ENCODE data around the gene TEN1. TPM values are rescaled to one million over a fixed set of nuclear protein-coding genes. Genes with fewer than 3 reads are reported as not detected.

The TEN1 gene
- total and polyA plus RNA-seq, 2 of the 13 experiments (the other 11 are each of a cell fraction or from before 2014, with no cell fraction given) = 18.0 to 21.3 TPM

- TF ChIP-seq SP2 (CRISPR knock-in tag; IDR thresholded peaks at IDR 0.05) = peak; percentile 19; the same call in 1 of the 2 replicates
- no peak for TF ChIP-seq SETDB1 (CRISPR knock-in tag; IDR thresholded peaks at IDR 0.05; ENCODE audit: borderline replicate concordance)
- no peak for TF ChIP-seq HOXA9 (CRISPR knock-in tag; IDR thresholded peaks at IDR 0.05; ENCODE audit: borderline replicate concordance)
- TF ChIP-seq ZBTB39 (CRISPR knock-in tag; IDR thresholded peaks at IDR 0.05) = peak; percentile 85
- TF ChIP-seq KAT2B (IDR thresholded peaks at IDR 0.05; ENCODE audit: borderline replicate concordance, low read depth, low read length) = no peak
- no peak for TF ChIP-seq PCBP1 (IDR thresholded peaks at IDR 0.05; ENCODE audit: borderline replicate concordance, low read depth, low read length)
- peak; percentile 88; the same call in 1 of the 2 replicates for TF ChIP-seq ZNF552 (CRISPR knock-in tag; IDR thresholded peaks at IDR 0.05; ENCODE audit: borderline replicate concordance)
- TF ChIP-seq KLF9 (CRISPR knock-in tag; IDR thresholded peaks at IDR 0.05; ENCODE audit: low read depth) = peak; percentile 41; the same call in 1 of the 2 replicates
- peak; percentile 98 for TF ChIP-seq POLR2G (IDR thresholded peaks at IDR 0.05; ENCODE audit: low read depth, low read length)
- no peak for TF ChIP-seq RORA (CRISPR knock-in tag; IDR thresholded peaks at IDR 0.05)
- TF ChIP-seq JARID2 (CRISPR knock-in tag; IDR thresholded peaks at IDR 0.05; ENCODE audit: insufficient replicate concordance) = peak; percentile 63
- TF ChIP-seq TFE3 (CRISPR knock-in tag; IDR thresholded peaks at IDR 0.05) = peak; percentile 71; the same call in 1 of the 2 replicates
- peak; percentile 85 for TF ChIP-seq KMT2A (CRISPR knock-in tag; IDR thresholded peaks at IDR 0.05)
- peak; percentile 95; the same call in 1 of the 2 replicates for TF ChIP-seq FOXC1 (CRISPR knock-in tag; IDR thresholded peaks at IDR 0.05; ENCODE audit: borderline replicate concordance)
- no peak for TF ChIP-seq PREB (CRISPR knock-in tag; IDR thresholded peaks at IDR 0.05)
- no peak; the same call in 1 of the 2 replicates for TF ChIP-seq ZNF713 (CRISPR knock-in tag; IDR thresholded peaks at IDR 0.05)
- TF ChIP-seq MXD4 (CRISPR knock-in tag; IDR thresholded peaks at IDR 0.05) = peak; percentile 99
- TF ChIP-seq KDM1A (CRISPR knock-in tag; IDR thresholded peaks at IDR 0.05) = no peak
- TF ChIP-seq ZNF326 (CRISPR knock-in tag; IDR thresholded peaks at IDR 0.05; ENCODE audit: borderline replicate concordance) = peak; percentile 95
- TF ChIP-seq PLRG1 (conservative IDR thresholded peaks at IDR 0.05) = no peak
- TF ChIP-seq NAIF1 (CRISPR knock-in tag; IDR thresholded peaks at IDR 0.05; ENCODE audit: borderline replicate concordance) = no peak
- TF ChIP-seq BORCS8-MEF2B (CRISPR knock-in tag; IDR thresholded peaks at IDR 0.05) = peak; percentile 97
- peak; percentile 90; the same call in 1 of the 2 replicates for TF ChIP-seq CC2D1A (CRISPR knock-in tag; IDR thresholded peaks at IDR 0.05)
- TF ChIP-seq ZNF329 (CRISPR knock-in tag; IDR thresholded peaks at IDR 0.05; ENCODE audit: low read depth) = peak; percentile 66; the same call in 1 of the 2 replicates
- 0 out of 2 replicates have a peak, but pooled peaks have one; percentile 46 for TF ChIP-seq ZNF251 (CRISPR knock-in tag; IDR thresholded peaks at IDR 0.05)
- TF ChIP-seq NCOA5 (CRISPR knock-in tag; IDR thresholded peaks at IDR 0.05) = peak; percentile 90
These were observed 38.2 kb upstream of the TEN1 start, which contains the start of gene FBF1 (continued) for GRCh38 chr17:75940727-75941441.

Data from HepG2 (cell line).